Spinal cord (tissue), 10 donors: Measurements from ENCODE around the gene PRTFDC1. TPM values are rescaled to one million over a fixed set of nuclear protein-coding genes. Genes with fewer than 3 reads are reported as not detected.
A peak's percentile ranks its signal among the peaks of the same experiment; 100 is the strongest.
"Not testable (repeated sequence)": the region's sequence is repeated elsewhere in the genome, so short reads cannot be mapped to it uniquely, and the experiment has no call there.

Source experiments
- DNase-seq, 6 donors: peaks; one replicate each; pipeline versions ENCODE4 v3.0.0 to v3.0.0-alpha.2; 2013 to 2015; ENCODE audit warnings: low spot score in 6 of 6, low read depth in 4 of 6
- H3K27ac ChIP-seq: one replicate; pipeline ENCODE4 v1.5.1; 2013; ENCODE audit warnings: low read depth, low read length, control low read depth
- H3K27me3 ChIP-seq: one replicate; pipeline ENCODE4 v1.6.1; 2013; ENCODE audit warnings: low read length; ENCODE audit not compliant: control insufficient read depth, insufficient read depth
- H3K36me3 ChIP-seq: one replicate; pipeline ENCODE4 v1.6.1; 2013; ENCODE audit warnings: low read length; ENCODE audit not compliant: control insufficient read depth, insufficient read depth
- H3K4me1 ChIP-seq: one replicate; pipeline ENCODE4 v1.6.1; 2013; ENCODE audit warnings: low read length; ENCODE audit not compliant: control insufficient read depth, insufficient read depth
- H3K4me3 ChIP-seq: one replicate; pipeline ENCODE4 v1.5.1; 2013; ENCODE audit warnings: low read depth, low read length, control low read depth
- H3K9me3 ChIP-seq: one replicate; pipeline ENCODE4 v1.6.1; 2013; ENCODE audit warnings: low read length; ENCODE audit not compliant: control insufficient read depth, insufficient read depth
- WGBS: methylation state at CpG from one replicate; pipeline ENCODE4 v1.1.5; 2013; ENCODE audit warnings: missing lambda C conversion rate; ENCODE audit not compliant: insufficient coverage; 5-methylcytosine and 5-hydroxymethylcytosine counted together
- polyA plus RNA-seq, 2 donors: library from polyadenylated mRNA; unstranded; fragments of 120-200 nt; gene quantifications; one replicate each; pipeline ENCODE4 v1.2.1, GENCODE V29; 2013; ENCODE audit not compliant: insufficient read length in 2 of 2
- total RNA-seq, 2 donors: library from RNA; depleted of rRNA in 1 of 2; stranded (reverse); fragments of 120-200 nt in 1 of 2; fragments of >200 nt in 1 of 2; gene quantifications; one replicate each; pipeline versions ENCODE4 v1.2.3 to v1.2.4, GENCODE V29; 2013 to 2014
- donor health status: healthy.

PRTFDC1 gene
- total and polyA plus RNA-seq, 4 donors: 28.7 to 45.4 (median 36.5) TPM

DNA sequence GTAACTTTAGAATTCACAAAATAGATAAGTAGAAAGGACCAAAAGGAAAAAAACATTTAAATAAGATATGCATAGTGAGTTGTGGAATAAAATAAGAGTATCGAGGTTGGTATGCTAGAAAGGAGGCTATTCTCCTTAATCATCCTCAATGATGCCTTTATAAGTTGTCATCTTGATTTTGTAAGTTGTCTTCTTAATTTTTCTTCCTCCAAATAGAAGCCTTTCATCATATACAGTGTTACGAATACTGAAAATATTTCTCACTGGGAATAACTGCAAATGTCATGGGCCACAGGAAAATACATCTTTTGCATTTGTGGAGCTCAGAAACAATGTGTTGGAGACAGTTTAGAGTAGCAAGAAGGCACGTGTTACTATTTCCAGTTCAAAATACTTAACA lies 31.5 kb upstream of the PRTFDC1 start:
- Histone ChIP-seq H3K36me3 (no peaks in the 10 kb centered on the region), H3K27me3 (no peaks in the 10 kb centered on the region), H3K27ac (no peak overlapping the region), H3K4me3 (no peak overlapping the region), H3K9me3 (no peaks in the 10 kb centered on the region), H3K4me1 (no peaks in the 10 kb centered on the region)
- no peak for DNase-seq
- no CpG with 5 or more reads among the region's 3 CpGs for WGBS

DNA sequence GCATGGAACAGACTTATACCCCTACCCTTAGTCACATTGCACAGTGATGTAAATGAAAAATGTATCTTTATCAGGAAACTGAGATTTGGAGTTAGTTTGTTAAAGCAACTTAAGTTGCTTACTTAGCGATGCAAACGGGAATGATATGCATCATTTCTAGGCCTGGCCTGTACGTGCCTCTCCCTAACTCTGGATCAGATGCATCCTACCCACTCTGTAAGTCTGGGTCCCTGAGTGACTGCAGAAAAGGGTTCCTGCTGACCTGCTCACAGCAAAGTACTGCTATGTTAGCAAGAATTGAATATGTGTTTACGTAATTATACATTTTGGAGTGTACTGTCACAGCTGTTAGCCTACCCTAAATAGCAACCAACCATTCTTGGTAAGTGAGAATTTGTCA lies 30.7 kb upstream of the PRTFDC1 start:
- Histone ChIP-seq H3K9me3 (no peaks in the 10 kb centered on the region), H3K4me3 (no peak overlapping the region), H3K27me3 (no peaks in the 10 kb centered on the region), H3K36me3 (no peaks in the 10 kb centered on the region), H3K27ac (no peak overlapping the region), H3K4me1 (no peaks in the 10 kb centered on the region)
- 100% methylated on average over 1 of the region's 4 CpGs for WGBS
- no peak for DNase-seq

DNA sequence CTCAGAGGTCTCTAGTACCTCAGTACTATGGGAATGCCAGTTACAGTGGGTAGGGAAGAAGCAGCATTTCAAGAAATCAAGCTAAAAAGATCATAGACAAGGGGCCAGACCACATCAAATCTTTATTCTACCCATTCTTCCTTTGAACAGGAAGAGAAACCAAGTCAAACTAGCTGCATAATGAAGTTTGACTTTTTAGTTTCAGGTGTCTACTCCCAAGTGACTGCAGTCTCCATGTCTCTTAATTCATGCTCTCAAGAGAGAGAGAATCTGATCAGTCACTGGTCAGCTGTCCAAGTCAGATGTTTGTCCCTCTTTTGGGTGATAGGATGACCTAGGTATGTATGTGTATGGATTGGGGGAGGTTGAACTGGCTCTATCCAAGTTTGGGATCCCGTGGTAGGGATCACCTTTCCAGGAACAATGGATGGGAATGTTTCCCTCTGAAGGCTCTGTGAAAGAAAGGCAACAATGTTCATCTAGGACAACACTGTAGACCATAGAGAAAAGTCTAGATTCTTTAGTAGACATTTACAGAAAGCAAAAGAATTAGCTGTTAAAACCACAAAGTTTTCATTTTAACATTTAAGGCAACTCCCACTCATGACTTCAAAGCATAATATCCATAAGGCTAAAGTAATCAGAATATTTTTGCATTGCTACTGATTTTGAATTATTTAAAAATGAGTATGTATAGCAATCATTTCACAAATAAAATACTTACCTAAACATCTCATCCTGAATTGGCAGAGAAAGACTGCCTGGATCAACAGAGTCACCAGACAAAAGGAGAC lies 30.1 kb upstream of the PRTFDC1 start:
- DNase-seq: no peak
- WGBS: no CpG with 5 or more reads among the region's 1 CpG
- Histone ChIP-seq H3K36me3 (no peaks in the 10 kb centered on the region), H3K9me3 (no peaks in the 10 kb centered on the region), H3K27me3 (no peaks in the 10 kb centered on the region), H3K4me3 (no peak overlapping the region), H3K4me1 (no peaks in the 10 kb centered on the region), H3K27ac (no peak overlapping the region)

DNA sequence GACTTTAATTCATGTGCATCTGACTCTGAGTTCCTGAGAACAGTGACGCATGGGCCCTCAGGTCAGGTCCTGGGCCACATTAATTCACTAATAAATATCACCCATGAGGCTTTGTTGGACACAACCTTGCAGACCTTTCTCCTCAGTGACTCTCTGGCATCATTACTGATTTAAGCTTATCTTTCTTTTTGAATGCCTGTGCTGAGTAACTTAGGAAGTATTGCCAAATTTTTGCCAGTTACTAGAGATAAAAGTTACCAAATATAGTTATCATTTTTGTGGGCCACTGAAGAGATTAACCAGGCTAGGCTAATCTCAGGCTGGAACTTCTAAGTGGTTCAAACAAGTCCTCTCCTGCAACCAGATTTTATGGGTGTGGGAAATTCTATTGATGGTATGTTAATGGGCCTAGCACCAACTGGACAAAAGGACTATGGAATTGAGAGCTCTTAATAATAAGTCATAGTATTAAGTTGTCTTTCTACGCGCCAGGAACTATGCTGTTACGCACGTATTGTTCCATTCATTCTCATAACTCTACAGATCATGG lies 28.8 kb upstream of the PRTFDC1 start:
- H3K27ac ChIP-seq: no peak overlapping the region
- WGBS: 92% methylated on average over 1 of the region's 5 CpGs

DNA sequence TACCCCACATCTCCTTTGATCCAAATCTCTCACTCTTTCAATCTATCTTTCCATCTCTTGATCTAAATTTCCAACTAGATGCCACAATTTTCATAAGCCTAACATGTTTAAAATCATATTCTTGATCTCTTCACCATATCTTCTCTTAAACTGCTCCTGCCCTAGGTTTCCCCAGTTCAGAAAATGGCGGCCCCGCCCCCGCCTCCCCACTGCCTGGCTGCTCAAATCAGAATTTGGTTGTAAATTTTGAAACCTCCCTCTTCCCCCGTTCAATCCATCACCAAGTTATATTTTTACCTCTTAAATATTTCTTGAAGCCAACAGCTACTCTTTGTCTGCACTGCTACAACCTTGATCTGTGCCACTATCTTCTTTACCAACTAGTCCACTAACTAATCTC lies 27.3 kb upstream of the PRTFDC1 start:
- no peak for DNase-seq
- Histone ChIP-seq H3K4me1 (peaks cover 3% of the 10 kb centered on the region), H3K27me3 (no peaks in the 10 kb centered on the region), H3K9me3 (no peaks in the 10 kb centered on the region), H3K27ac (no peak overlapping the region), H3K36me3 (no peaks in the 10 kb centered on the region), H3K4me3 (no peak overlapping the region)
- WGBS: 97% methylated on average over 3 of the region's 4 CpGs

More for the DNA sequence above, 28.8 kb upstream of the PRTFDC1 start:
- Histone ChIP-seq H3K9me3 (no peaks in the 10 kb centered on the region), H3K27me3 (no peaks in the 10 kb centered on the region), H3K36me3 (no peaks in the 10 kb centered on the region), H3K4me3 (no peak overlapping the region), H3K4me1 (no peaks in the 10 kb centered on the region)
- DNase-seq: no peak

DNA sequence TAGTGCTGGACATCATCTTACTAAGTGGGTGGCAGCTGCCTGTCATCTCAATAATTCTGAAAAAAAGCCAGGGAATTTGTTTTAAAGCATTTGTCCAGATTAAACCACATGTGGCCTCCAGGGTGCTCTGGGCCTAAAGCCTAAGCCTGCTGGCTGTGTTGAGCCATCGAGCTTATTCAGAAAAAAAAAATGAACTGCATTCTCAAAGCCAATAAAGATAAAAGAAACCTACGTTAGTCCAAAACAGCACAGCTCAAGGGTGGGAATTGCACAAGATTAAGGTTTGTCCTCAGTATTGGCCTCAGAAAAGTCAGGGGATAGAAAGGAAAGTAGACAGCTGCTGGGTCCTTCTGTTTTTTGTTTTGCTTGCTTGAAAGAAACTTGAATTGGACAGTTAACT lies 22.6 kb upstream of the PRTFDC1 start:
- no CpG with 5 or more reads among the region's 2 CpGs for WGBS
- Histone ChIP-seq H3K27me3 (no peaks in the 10 kb centered on the region), H3K4me3 (no peak overlapping the region), H3K9me3 (no peaks in the 10 kb centered on the region), H3K4me1 (peaks cover 3% of the 10 kb centered on the region), H3K27ac (no peak overlapping the region), H3K36me3 (no peaks in the 10 kb centered on the region)
- DNase-seq: no peak

DNA sequence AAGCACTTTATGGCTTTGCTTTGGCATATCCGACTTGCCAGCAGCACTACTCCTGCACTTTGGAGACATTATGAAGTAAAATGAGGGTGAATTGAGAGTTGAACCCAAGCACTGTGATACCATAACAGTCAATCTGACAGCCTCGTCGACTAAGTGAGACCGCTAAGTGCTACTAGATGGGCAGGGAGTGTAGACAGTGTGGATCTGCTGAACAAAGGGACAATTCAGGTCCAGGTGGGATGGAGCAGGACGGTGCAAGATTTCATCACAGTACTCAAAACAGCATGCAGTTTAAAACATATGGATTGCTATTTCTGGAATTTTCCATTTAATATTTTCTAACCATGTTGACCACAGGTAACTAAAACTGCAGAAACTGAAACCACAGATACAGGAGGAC lies 20.8 kb upstream of the PRTFDC1 start:
- 100% methylated on average over 1 of the region's 5 CpGs for WGBS

DNA sequence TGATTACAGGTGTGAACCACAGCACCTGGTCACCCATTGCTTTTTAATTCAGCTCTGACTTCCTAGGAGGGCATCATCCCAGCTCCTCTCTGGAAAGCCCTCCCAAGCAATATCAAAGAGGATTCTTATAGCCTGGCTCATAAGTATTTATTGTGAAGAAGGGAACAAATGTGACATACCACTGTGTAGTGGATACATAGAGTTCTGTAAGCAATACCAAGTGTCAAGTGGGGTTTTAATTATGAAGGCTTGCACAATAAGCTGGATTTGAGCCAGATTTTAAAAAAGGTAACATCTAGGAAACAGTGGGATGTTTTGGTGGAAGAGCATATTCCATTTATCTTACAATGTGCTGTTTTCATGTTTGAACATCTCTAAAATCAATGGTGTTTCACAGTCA lies 19.0 kb upstream of the PRTFDC1 start:
- no peaks in the 10 kb centered on the region for H3K27me3 ChIP-seq
- H3K4me3 ChIP-seq: no peak overlapping the region
- DNase-seq: no peak
- no peaks in the 10 kb centered on the region for H3K36me3 ChIP-seq
- no peaks in the 10 kb centered on the region for H3K9me3 ChIP-seq
- H3K4me1 ChIP-seq: peaks cover 3% of the 10 kb centered on the region
- H3K27ac ChIP-seq: no peak overlapping the region

More for the DNA sequence above, 20.8 kb upstream of the PRTFDC1 start:
- DNase-seq: no peak
- Histone ChIP-seq H3K4me3 (no peak overlapping the region), H3K36me3 (no peaks in the 10 kb centered on the region), H3K27me3 (no peaks in the 10 kb centered on the region), H3K27ac (no peak overlapping the region), H3K9me3 (no peaks in the 10 kb centered on the region), H3K4me1 (peaks cover 3% of the 10 kb centered on the region)

DNA sequence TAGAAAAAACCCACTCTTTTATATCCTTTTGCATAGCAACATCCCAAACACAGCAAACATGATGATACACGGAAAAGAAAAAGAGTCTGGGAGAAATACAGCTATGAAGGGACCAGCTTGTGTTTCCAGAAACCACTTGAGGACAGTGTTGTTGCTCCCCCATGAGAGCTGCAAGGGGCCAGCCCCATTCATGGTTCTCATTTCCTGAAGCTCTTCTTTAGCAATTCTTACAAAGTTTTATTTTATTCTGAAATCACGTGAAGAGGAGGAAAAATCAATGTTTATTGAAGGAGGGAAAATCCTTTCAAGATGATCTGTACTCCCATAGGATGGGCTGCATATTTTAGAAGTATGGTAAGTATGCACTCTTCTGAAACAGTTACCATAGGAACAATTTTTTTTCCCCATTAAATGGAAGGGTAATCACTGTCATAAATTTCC lies 17.5 kb upstream of the PRTFDC1 start:
- Histone ChIP-seq H3K4me3 (no peak overlapping the region), H3K36me3 (no peaks in the 10 kb centered on the region), H3K4me1 (peaks cover under 1% of the 10 kb centered on the region), H3K27ac (no peak overlapping the region), H3K27me3 (no peaks in the 10 kb centered on the region), H3K9me3 (no peaks in the 10 kb centered on the region)
- WGBS: 50% methylated on average over 1 of the region's 2 CpGs
- DNase-seq: peak in 1 of 6 donors; percentile 18

DNA sequence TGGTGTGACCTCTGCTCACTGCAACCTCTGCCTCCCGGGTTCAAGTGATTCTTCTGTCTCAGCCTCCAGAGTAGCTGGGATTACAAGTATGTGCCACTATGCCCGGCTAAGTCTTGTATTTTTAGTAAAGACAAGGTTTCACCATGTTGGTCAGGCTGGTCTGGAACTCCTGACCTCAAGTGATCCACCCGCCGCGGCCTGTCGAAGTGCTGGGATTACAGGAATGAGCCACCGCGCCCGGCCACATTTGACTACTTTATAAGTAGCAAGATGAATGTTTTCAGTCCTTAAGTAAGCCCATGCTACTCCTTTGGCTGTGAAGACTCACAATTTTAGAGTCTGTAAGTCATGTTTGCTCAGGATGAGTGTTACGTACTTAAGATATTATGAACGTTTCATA lies 16.5 kb upstream of the PRTFDC1 start:
- H3K36me3 ChIP-seq, H3K9me3 ChIP-seq, H3K4me3 ChIP-seq, DNase-seq, H3K4me1 ChIP-seq, H3K27me3 ChIP-seq, H3K27ac ChIP-seq: not testable (repeated sequence)
- 100% methylated on average over 8 of the region's 11 CpGs for WGBS
